Neural progenitor cell (in vitro differentiated cells): ENCODE results near the gene MPP1. TPM values are rescaled to one million over a fixed set of nuclear protein-coding genes. Genes with fewer than 3 reads are reported as not detected.
A peak's percentile ranks its signal among the peaks of the same experiment; 100 is the strongest.

Experiments
- DNase-seq: peaks from one replicate; pipeline ENCODE4 v3.0.0-alpha.2; 2016; ENCODE audit warnings: low spot score
- H2AFZ ChIP-seq: fragments of 200-600 bp; sonication (generic); replicated peaks from 2 replicates; pipeline ENCODE4 v1.6.1; 2016; ENCODE audit warnings: antibody characterized with exemption
- H3F3A ChIP-seq: fragments of 200-600 bp; sonication (generic); 2 replicates; pipeline ENCODE4 v1.6.1; 2016; ENCODE audit warnings: antibody characterized with exemption, low read depth
- H3K27ac ChIP-seq: fragments of 200-600 bp; sonication (generic); 2 replicates; pipeline ENCODE4 v1.5.1; 2016; ENCODE audit warnings: mild to moderate bottlenecking
- H3K27me3 ChIP-seq: fragments of 200-600 bp; sonication (generic); 2 replicates; pipeline ENCODE4 v1.6.1; 2016; ENCODE audit warnings: mild to moderate bottlenecking, moderate library complexity
- H3K36me3 ChIP-seq: fragments of 200-600 bp; sonication (generic); 2 replicates; pipeline ENCODE4 v1.5.1; 2016
- H3K4me1 ChIP-seq: fragments of 200-600 bp; sonication (generic); 2 replicates; pipeline ENCODE4 v1.6.1; 2016; ENCODE audit warnings: mixed run types
- H3K4me2 ChIP-seq: fragments of 200-600 bp; sonication (generic); 2 replicates; pipeline ENCODE4 v1.6.1; 2016
- H3K4me3 ChIP-seq: fragments of 200-600 bp; sonication (generic); 2 replicates; pipeline ENCODE4 v1.5.1; 2016
- H3K79me2 ChIP-seq: fragments of 200-600 bp; sonication (generic); 2 replicates; pipeline ENCODE4 v1.6.1; 2016; ENCODE audit warnings: low read depth
- H3K9ac ChIP-seq: fragments of 200-600 bp; sonication (generic); 2 replicates; pipeline ENCODE4 v1.6.1; 2016
- H3K9me3 ChIP-seq: fragments of 200-600 bp; sonication (generic); 2 replicates; pipeline ENCODE4 v1.5.1; 2016; ENCODE audit warnings: low read depth
- H4K20me1 ChIP-seq: fragments of 200-600 bp; sonication (generic); 2 replicates; pipeline ENCODE4 v1.6.1; 2016; ENCODE audit warnings: low read depth
- H3K27ac Mint-ChIP-seq: 3 replicates; pipeline ENCODE4 v1.8.0; 2021; ENCODE audit warnings: mixed read lengths
- H3K27me3 Mint-ChIP-seq: 2 replicates; pipeline ENCODE4 v1.8.0; 2022; ENCODE audit warnings: low read depth, mild to moderate bottlenecking, inconsistent platforms, moderate library complexity, mixed read lengths; ENCODE audit not compliant: insufficient read depth
- H3K36me3 Mint-ChIP-seq: 3 replicates; pipeline ENCODE4 v1.8.0; 2021; ENCODE audit warnings: mixed read lengths
- H3K4me1 Mint-ChIP-seq: 3 replicates; pipeline ENCODE4 v1.8.0; 2021; ENCODE audit warnings: mixed read lengths
- H3K4me3 Mint-ChIP-seq: 3 replicates; pipeline ENCODE4 v1.8.0; 2021; ENCODE audit warnings: mild to moderate bottlenecking, moderate library complexity, mixed read lengths
- H3K9me3 Mint-ChIP-seq: 3 replicates; pipeline ENCODE4 v1.8.0; 2020; ENCODE audit warnings: mixed read lengths
- CTCF ChIP-seq: fragments of 200-600 bp; sonication (generic); IDR thresholded peaks from 2 replicates; pipeline ENCODE4 v1.5.1; 2017; ENCODE audit warnings: antibody characterized with exemption, mild to moderate bottlenecking
- EZH2 ChIP-seq: fragments of 200-600 bp; sonication (generic); IDR thresholded peaks from 2 replicates; pipeline ENCODE4 v1.6.1; 2017; ENCODE audit warnings: antibody characterized with exemption, mild to moderate bottlenecking, moderate library complexity
- EZH2phosphoT487 ChIP-seq: fragments of 200-600 bp; sonication (generic); IDR thresholded peaks from 2 replicates; pipeline ENCODE4 v1.6.1; 2017; ENCODE audit warnings: antibody characterized with exemption
- total RNA-seq: library from RNA; depleted of rRNA; stranded (reverse); fragments of >200 nt; gene quantifications from 2 replicates; pipeline ENCODE4 v1.2.3, GENCODE V29; 2015; ENCODE audit warnings: low replicate concordance

MPP1 gene
- total RNA-seq, 1 donor from 2014 or later: not detected

- Mint-ChIP-seq H3K27ac (no peak within 1 kb of the TSS), H3K4me1 (peaks cover 7% of the 10 kb centered on the region), H3K36me3 (peaks cover 11% of the 10 kb centered on the region), H3K9me3 (no peaks in the 10 kb centered on the region), H3K27me3 (no peaks in the 10 kb centered on the region), H3K4me3 (peak within 1 kb of the TSS; percentile 88)
- Histone ChIP-seq H3K27ac (peak within 1 kb of the TSS; percentile 51), H3K4me1 (peaks cover 14% of the 10 kb centered on the region), H3K79me2 (peaks cover 30% of the 10 kb centered on the region), H4K20me1 (peaks cover 19% of the 10 kb centered on the region), H3F3A (peaks cover 8% of the 10 kb centered on the region), H3K9ac (no peak within 1 kb of the TSS), H3K27me3 (no peaks in the 10 kb centered on the region), H3K4me3 (peak within 1 kb of the TSS; percentile 65), H2AFZ (peak within 1 kb of the TSS; percentile 18), H3K9me3 (no peaks in the 10 kb centered on the region), H3K36me3 (peaks cover 3% of the 10 kb centered on the region), H3K4me2 (peak within 1 kb of the TSS; percentile 75)
- no peak for TF ChIP-seq EZH2
- peak; percentile 19 for TF ChIP-seq CTCF
- TF ChIP-seq EZH2phosphoT487: no peak
- peak; percentile 98 for DNase-seq
These were observed 42.6 kb downstream of the MPP1 start, which contains the start of gene DKC1 for GRCh38 chrX:154762537-154763296. Gene DKC1 (plus strand): TSS chrX:154762864. CDS start chrX:154762966, 102 bp downstream.

- peaks cover 3% of the 10 kb centered on the region for H3K36me3 ChIP-seq
- H3K27ac Mint-ChIP-seq: no peak overlapping the region
- H3K9me3 ChIP-seq: no peaks in the 10 kb centered on the region
- H3K36me3 Mint-ChIP-seq: peaks cover 8% of the 10 kb centered on the region
- H3K27me3 Mint-ChIP-seq: no peaks in the 10 kb centered on the region
- no peak for TF ChIP-seq EZH2
- TF ChIP-seq CTCF: no peak
- no peak for TF ChIP-seq EZH2phosphoT487
- H3K4me2 ChIP-seq: peak overlapping the region; percentile 75
- DNase-seq: no peak
- H3K4me1 Mint-ChIP-seq: peaks cover 7% of the 10 kb centered on the region
- H3F3A ChIP-seq: peaks cover 8% of the 10 kb centered on the region
- H3K79me2 ChIP-seq: peaks cover 30% of the 10 kb centered on the region
- no peaks in the 10 kb centered on the region for H3K9me3 Mint-ChIP-seq
- no peaks in the 10 kb centered on the region for H3K27me3 ChIP-seq
- H4K20me1 ChIP-seq: peaks cover 19% of the 10 kb centered on the region
- H3K4me3 Mint-ChIP-seq: peak overlapping the region; percentile 88
- peaks cover 14% of the 10 kb centered on the region for H3K4me1 ChIP-seq
- H3K27ac ChIP-seq: peak overlapping the region; percentile 51
- no peak overlapping the region for H2AFZ ChIP-seq
- no peak overlapping the region for H3K9ac ChIP-seq
- peak overlapping the region; percentile 65 for H3K4me3 ChIP-seq
These were observed 43.2 kb downstream of the MPP1 start for GRCh38 chrX:154761977-154762536.

GRCh38 chrX:154758696-154759095 is 46.6 kb downstream of the MPP1 start:
- Mint-ChIP-seq H3K27me3 (no peaks in the 10 kb centered on the region), H3K36me3 (no peaks in the 10 kb centered on the region), H3K27ac (no peak overlapping the region), H3K4me1 (peaks cover 7% of the 10 kb centered on the region), H3K4me3 (no peak overlapping the region), H3K9me3 (peaks cover 2% of the 10 kb centered on the region)
- no peak overlapping the region for H3K4me2 ChIP-seq
- H3K9me3 ChIP-seq: no peaks in the 10 kb centered on the region
- peak overlapping the region; percentile 42 for H2AFZ ChIP-seq
- H3K36me3 ChIP-seq: no peaks in the 10 kb centered on the region
- peaks cover 5% of the 10 kb centered on the region for H3K4me1 ChIP-seq
- H3K4me3 ChIP-seq: no peak overlapping the region
- peaks cover 1% of the 10 kb centered on the region for H4K20me1 ChIP-seq
- no peak for DNase-seq
- no peak overlapping the region for H3K9ac ChIP-seq
- TF ChIP-seq EZH2phosphoT487 (no peak), EZH2 (no peak), CTCF (no peak)
- H3F3A ChIP-seq: peaks cover 8% of the 10 kb centered on the region
- no peak overlapping the region for H3K27ac ChIP-seq
- peaks cover 13% of the 10 kb centered on the region for H3K27me3 ChIP-seq
- peaks cover 8% of the 10 kb centered on the region for H3K79me2 ChIP-seq
